Activated CD4-positive, alpha-beta T cell treated with anti-CD3 and anti-CD28 coated beads, Interleukin-2, amount 50 U/mL, for 16 hours (primary cell): ENCODE measurements around the gene PRR23E.

Experiments
- DNase-seq: peaks from one replicate; pipeline ENCODE4 v3.0.0-alpha.2; 2020

PRR23E gene

DNA sequence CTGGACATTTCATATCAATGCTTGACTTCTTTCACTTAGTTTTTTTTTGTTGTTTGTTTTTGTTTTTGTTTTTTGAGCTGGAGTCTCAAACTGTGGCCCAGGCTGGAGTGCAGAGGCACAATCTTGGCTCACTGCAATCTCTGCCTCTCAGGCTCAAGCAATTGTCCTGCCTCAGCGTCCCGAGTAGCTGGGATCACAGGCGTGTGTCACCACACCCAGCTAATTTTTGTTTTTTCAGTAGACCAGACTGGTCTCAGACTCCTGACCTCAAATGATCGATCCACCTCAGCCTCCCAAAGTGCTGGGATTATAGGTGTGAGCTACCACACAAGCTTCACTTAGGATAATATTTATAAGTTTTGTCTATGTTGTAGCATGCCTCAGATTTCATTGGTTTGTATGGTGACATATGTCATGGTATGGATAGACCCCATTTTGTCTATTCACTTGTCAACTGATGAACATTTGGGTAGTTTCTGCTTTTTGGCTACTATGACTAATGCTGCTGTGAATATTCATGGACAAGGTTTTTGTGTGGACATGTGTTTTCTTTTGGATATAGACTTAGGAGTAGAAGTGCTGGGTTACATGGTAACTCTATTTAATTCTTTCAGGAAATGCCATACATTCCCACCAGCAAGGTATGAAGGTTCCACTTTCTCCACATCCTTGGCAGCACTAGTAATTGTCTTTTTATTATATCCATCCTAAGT, 6.8 kb upstream of the PRR23E start:
- no peak for DNase-seq

DNA sequence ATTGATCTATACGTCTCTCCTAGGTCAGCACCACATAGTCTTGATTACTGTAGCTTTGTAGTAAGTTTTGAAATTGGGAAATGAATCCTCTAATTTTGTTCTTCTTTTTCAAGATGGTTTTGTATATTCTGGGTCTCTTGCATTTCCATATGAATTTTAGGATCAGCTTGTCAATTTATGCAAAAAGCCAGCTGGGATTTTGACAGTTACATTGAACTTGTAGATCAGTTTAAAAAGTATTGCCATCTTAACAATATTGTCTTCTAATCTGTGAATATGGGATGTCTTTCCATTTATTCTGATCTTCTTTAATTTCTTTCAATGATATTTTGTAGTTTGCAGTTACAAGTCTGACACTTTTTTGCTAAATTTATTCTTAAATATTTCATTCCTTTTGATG, 5.6 kb upstream of the PRR23E start:
- DNase-seq = no peak

DNA sequence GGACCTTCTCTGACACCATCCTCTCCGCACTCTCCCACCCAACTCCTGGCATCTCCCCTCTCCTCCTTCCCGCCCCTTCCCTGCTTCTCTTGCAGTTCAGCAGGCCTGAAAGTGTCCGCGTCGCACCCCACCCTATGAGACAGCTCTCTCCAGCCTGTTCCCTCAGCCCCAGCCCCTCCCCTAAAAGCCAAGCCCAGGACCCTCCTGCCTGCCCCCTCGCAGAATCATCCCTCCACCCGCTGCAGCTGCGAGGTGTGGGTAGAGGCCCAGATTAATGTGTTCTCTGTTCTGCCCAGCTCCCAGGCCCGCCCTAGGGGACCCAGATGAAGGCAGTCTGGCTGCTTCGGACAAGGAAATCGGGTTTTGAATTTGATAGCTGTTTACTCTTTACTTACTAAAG, 410 bp downstream of the PRR23E start:
- no peak for DNase-seq

DNA sequence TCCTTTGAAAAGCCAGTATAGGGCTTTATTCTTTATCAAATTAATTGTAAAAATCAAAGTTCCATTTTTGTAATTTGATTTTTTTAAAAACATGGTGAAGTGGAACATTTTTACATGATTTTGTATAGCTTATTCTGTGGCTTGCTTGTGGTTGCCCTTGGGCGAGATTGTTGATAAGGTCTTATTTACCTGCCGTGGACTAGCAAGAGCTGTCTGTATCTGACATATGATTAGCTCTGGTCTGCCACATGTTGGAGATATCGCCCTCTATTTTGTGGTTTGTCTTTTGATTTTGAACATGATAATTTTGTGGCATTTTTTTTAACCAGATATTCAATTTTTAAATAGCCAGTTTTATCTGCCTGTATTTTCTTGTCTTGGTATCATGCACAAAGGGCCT, 844 bp downstream of the PRR23E start:
- DNase-seq = no peak

DNA sequence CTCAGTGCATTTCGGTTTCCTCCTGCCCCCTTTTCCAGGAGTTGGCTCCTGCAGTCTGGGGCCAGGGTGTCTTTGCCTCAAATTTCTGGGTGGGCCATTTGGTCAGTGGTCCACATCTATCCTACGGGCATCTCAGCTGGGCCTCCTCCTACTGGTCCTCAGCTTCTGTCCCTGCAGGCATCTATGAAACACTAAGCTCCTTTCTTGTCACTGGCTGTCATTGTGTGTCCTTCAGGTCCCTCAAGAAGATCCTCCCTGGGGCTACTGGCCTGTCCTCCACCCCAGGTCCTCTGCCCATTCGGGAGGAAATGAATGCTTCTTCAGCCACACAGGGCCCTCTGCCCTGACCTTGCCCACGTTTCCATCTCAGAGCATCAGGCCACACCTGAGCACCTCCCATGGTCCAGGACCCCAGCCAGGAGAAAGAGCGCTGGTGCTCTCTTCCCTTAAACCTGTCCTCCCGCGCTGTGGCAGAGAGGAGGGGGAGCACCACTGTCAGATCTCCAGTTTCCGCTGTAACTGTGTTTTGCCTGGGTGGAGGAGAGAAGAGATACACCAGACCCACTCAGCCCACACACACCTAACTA, 1.8 kb downstream of the PRR23E start:
- no peak for DNase-seq

DNA sequence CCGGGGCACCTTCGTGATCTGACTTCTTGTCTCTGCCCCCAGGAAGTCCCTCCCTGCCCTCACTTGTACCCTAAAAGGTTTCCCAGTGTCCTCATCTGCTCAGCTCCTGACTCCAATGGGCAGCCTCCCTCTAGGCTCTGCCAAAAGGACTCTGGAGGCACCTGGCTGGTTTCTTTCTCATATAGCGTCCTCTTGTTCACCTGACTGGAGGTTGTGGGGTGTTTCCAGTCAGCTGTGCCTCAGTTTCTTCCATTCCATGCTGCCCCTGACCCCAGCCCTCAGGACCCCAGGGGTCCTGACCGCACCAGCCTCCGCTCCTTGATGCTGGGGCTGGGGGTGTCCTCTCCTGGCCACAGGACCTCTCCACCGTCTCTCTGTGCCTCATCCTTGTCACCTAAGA, 2.5 kb downstream of the PRR23E start:
- DNase-seq = no peak

DNA sequence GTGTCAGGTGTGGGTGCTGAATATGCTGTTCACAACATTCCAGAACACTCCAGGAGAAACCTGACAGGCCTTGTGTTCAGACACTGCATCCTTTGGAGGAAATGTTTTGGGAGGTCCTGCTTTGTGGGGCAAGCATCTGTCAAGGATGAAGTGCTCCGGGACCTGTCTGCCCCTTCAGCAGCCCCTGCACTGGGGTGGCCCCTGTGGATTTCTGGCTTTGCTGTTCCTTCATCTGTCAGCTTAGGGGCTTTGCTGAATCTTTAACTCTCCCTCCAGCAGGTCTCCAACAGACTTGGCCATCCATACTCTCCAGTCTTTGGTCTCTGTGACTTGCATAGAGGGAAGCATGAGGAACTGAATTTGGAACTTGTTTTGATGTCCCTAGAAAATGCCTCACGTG, 3.1 kb downstream of the PRR23E start:
- no peak for DNase-seq

DNA sequence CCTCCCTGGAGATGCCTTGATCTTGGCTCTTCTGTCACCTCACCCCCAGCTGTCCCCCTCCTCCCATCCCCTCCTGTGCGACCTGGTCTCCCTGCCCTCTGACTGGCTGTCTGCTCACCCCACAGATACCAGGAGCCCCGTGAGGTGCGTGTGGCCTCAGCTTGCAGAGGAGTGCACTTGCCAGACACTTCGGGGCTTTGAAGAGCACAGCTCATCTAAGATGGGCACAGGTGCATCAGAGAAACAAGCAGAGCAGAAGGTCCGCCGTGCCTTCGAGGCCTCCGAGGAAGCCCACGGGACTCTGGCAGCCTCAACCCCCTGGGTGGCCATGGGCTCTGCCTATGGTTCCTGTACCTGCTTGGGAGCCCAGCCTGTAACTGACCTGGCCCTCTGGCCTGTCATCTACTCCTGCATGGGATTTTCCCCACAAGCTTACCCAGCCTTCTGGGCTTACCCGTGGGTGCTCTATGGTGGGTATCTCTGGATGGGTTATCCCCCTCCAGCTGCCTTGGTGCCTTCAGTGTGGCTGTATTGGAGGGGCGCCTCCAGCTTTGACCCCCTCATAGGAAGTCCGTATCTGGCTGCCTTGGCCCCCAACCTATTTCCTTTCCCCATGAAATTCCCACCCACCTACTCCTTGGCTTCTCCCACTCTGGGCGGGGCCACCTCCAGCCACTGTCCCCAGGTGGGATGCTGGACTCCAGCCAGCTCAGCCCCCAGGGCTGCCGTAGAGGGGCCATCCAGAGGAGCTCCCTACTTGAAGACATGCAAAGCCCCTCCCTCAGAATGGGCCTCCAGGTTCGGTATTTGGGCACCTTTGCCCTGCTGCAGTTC, 3.8 kb downstream of the PRR23E start:
- no peak for DNase-seq

DNA sequence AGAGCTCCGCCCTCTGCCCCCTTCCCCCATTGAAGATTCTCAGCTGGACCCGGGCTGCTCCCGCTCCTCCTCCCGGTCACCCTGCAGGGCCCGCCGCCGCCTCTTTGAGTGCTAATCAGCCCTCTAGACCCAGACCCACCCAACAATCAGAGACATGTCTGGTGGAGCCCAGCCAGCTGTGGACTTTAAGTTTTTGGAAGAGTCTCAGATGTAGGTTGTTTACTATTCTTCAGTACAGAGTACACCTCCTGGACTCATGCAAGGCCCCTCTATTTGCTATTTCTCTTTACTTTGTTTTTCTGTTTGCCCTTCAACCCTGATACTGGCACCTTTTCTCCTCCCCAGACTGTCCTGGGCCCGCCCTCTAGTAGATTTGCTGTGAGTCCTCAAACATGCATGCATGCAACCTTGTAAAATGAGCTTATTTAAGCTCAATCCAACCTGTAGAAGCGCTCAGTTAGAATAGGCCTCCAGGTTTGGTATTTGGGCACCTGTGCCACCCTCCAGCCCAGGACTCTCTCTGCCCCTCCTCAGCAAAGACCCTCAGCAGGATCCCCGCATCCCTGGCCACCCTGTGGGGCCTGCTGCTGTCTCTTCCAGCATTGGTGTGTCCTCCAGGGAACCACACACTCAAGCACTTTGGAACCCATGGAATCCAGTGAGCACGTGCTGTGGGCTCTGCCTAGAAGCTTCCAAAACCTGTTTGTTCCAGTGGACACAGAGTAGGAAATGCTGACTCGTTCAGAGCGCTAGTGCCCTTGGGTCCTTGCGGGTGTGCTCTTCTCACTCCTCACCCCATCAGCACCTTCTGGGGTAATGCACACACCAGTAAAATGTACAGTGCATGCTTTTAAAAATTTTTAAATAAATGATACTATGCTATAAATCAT, 4.6 kb downstream of the PRR23E start:
- DNase-seq = no peak

DNA sequence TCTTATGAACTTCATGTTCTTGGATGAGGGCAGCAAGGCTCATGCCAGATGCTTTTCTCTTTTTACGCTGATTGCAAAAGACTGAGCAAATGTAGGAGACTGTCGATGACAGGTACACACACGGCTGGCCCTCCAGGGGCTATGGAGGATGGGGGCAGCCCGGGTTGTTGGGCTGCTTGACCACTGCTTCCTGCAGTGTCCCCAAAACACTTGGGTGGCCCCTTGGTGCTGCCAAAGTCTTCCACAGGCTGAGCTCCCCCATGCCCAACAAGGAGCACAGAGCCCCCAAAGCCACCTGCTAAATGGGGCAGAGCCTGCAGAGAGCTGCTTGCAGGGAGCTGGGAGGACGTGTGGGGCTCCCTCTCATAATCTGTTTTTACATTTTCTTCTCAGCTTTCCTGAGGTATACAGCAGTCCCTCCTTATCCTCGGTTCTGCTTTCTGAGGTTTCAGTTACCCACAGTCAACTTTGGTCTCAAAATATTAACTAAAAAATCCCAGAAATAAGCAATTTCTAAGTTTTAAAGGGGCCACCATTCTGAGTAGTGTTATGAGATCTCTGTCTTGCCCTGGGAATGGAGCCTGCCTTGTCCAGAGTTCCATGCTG, 7.3 kb downstream of the PRR23E start:
- no peak for DNase-seq

DNA sequence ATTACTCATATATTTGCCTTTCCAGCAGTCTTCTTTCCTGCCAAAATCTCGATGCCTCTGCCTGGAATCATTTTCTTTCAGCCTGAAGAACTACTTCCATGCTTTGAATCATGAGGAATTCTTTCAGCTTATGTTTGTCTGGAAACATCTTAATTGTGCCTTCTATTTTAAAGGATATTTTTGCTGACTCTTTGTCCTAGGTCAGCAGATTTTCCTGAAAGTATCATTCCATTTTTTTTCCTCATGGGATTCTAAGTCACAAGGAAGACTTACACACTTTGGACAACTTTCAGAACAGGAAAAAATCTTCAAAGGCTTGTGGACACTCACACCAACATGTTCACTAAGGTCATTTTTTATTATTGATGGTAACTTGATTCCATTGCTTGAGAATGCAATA, 10.1 kb downstream of the PRR23E start:
- no peak for DNase-seq

DNA sequence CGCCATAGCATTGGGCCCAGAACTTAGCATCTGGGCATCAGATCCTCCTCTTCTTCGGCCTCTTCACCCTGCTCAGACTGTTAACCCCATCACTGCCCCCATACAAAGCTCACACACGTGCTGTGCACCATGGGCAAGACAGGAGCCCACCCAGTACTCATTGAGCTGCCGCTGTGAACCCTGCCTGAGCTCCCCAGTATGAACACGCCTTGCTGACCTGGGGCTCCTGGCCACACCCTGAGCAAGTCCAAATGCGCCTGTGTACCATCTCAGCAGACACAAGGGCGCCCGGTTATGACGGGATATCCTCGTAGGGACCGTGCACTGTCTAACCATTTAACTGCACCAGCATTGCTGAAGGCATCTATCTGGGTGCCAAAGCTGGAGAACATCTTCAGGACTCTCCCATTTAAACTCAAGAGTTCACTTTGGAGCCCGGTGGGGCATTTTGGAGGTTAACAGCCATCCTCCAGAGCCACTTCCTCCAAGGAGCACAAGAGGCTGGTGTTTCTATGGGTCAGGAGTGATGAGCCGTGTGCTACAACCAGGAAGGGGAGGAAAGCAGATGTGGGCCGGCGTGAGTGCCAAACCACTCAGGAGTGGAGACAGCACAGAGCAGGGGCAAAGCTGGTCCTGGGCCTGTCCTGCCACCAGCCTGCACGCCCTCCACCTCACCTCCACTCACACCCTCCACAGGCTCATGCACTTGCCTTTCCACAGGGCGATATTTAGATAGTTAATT, 12.1 kb downstream of the PRR23E start:
- no peak for DNase-seq

DNA sequence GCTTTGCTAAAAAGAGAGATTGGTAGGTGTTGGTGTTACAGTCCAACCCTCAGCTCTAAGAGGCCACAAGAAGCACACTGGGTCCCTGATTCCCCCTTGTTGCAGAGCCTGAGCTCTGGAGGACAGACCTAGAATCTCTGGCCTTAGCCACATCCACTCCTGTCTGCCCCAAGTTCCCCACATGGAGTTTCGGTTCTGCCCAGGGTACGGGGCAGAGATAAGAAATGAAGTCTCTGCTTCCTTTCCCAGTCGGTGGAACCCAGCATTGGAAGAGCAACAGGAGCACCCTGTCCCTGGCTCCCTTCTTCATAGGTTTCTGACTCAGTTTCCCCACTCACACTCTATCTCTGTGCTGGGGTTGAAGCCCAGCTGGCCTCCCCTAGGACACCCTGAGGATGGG, 13.2 kb downstream of the PRR23E start:
- DNase-seq = no peak

DNA sequence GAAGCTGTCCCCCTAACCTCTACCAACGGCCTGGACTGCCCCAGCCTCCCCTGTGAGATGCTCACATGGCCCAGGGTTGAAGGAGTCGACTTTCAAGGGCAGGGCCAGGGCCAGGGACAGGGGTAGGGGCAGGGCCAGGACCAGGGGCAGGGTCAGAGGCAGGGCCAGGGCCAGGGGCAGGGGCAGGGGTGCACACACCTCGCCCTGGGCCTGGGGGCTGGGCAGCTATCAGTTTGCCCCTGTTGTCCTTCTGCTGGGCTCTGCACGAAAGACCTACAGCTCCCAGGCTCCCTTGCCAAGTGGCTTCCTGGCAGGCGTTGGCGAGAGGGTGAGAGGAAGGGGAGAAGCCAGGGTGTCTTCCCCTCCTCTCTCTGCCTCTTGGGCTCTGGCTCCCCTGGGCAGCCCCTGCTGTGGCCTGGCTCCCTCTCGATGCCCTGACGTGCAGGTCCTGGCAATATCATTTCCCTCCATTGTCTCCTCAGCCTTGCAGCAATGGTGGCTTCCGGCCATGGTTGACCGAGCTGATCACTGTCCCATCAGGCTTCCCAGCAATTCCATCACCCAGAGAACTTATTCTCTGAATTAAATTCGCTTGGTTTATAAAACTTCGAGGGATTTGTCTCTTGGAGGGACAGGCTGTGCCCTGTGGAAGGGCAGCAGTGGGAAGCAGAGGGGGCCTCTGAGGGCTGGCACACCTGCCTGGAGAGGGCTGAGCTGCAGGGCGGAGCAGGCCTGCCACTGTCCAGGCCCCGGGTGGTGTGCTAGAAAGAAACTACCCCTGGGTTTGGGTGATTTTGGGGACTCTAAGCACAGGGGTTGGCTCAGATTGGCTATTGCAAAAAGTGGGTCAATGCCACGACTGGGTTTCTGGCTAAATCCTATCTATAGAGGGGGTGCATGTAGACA, 13.9 kb downstream of the PRR23E start:
- DNase-seq = no peak

DNA sequence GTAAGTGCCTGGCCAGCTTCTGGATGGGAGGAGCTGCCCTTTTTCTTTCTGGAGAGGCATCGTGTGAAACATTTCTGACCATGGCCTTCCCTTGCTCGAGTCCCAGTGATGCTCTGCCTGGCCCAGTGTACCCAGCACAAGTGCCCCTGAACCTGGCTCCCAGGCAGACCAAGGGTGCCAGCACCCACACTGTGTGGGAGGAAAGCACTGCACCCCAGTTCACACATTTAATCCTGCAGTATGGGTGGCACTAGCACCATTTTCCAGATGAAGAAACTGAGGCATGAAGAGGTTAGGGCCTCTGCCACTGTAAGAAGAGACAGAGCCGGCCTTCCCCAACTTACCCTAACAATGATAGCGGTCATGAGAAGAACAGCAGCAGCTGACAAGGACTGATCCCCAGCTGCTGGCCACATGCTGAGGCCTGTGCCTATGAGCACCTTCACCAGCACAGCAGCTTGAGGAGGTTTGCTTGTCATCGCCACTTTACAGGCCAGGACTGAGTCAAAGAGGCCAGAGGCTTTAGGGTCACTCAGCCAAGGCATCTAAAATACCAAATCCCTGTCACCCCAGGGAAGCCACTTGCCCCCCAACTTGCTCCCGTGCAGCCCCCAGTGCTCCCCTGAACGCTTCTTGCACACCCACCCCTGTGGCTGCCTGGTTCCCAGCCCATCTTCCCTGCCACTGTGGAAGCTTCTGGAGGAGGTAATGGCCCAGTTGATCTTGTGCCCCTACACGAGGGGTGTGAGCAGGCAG, 15.0 kb downstream of the PRR23E start:
- no peak for DNase-seq

DNA sequence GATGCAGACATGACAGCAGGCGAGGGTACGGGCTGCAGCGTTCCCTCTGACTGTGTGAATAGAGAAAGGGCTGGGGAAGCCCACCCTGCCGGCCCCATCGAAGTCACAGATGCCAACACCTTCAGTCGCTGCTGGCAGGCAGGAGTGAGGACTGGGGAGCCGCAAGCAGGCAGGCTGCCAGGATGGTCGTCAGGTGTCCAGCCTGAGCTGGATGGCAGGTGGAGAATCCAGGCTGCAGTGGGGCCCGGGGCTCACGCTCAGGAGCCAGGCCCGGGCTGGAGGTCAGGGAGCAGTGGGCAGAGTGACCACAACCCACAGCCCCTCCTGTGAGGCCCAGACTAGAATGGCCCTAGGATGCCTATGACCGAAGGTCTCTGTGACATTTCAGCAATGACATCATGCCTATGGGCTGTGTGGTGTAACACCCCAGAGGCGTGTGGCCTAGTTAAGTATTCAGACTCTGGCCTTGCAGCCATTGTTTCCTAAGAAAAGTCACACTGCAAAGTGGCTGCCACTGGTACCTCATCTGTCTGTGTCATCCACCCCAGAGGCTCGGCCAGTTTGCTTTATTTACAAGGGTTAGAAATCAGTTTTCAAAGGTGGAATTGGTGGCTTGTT, 15.7 kb downstream of the PRR23E start:
- DNase-seq = no peak

DNA sequence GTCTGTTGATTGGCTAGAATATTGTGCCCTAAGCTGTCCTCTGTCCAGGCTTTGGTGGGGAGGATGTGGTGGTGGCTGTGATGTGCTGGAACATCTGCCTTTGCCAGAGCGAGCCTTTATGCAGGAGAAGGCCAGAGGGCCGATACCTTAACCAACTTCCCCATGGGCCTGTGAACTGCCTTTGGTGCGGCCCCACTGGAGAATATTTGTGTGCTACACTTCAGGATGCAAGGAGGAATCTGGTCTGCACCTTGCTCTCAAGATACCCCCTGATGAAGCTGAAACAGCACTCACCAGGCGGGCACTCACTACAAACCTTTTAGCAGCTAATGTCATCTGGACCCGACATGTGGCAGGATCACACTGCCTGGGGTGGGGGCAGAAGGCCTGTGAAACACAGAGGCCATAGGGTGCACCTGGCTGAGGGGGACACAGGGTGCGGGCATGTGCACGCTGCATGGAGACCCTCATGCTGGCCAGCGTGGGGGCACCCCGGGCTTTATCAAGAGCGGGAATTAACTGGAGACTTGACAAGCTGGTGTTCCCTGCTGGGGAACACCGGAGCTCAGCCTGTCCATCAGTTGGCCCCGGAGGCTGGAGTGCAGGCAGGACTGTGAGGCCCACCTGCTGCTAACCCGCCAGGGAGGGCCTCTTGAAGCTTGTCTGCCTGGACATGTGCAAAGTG, 16.4 kb downstream of the PRR23E start:
- no peak for DNase-seq

DNA sequence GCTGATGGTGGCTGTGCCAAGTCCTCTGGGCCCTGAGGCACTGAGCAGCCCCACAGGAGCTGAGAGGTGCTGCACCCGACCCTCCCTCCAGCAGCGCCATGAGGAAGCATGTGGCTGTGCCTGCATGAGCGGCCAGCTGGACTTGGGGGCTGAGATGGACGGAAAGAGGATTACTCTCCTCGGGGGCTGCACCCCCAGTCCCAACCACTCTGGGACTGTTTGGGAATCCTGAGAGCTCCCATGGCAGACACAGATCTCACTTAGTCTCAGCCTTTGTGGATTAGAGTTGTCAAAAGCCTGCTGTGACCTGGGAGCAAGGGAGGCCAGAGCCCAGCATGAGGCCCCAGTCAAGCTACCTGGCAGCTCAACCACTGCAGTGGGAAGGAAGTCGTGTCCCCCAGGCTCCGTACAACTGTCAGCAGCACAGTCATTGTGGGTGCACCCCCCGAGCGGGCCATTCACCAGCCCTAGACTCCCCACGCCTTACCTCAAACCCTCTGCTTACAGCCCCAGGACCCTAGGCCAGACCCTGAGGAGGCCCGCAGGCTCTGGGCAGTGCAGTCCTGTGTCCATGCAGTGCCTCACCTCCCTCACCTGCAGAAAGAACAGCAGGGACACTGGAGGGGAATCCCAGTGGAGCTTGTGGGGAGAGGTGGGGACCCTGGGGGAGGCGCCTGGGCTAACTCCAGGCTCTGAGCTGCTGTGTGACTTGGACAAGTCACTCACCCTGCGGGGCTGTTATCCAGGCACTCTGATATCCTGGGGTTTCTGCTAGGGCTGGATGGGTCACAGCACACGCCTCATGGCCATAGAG, 17.1 kb downstream of the PRR23E start:
- no peak for DNase-seq
